ENCODE measurements around the gene NOXA1. TPM values are rescaled to one million over a fixed set of nuclear protein-coding genes. Genes with fewer than 3 reads are reported as not detected.

Gene NOXA1
- total and polyA plus RNA-seq, 7 donors = 0.43 to 5.1 (median 1.0) TPM

- H3K4me1 ChIP-seq = peaks cover 5% of the 10 kb centered on the region
- peaks cover 0 to 44% (median 5%) of the 10 kb centered on the region in 3 donors for H3K27me3 ChIP-seq (ENCODE audit: insufficient read depth in 3 of 3, low read length in 2 of 3)
- H3K27ac ChIP-seq = no peak overlapping the region
- 72 to 74% (median 73%) methylated on average over 12 to 22 of the region's 22 CpGs for WGBS, 3 donors
- H3K9me3 ChIP-seq = no peaks in the 10 kb centered on the region
- no peak for TF ChIP-seq CTCF (IDR thresholded peaks at IDR 0.05)
- no peaks in the 10 kb centered on the region for H3K36me3 ChIP-seq (ENCODE audit: insufficient read depth in 1 of 2, low read depth in 1 of 2)
- H3K4me3 ChIP-seq = no peak overlapping the region
- no peak for ATAC-seq
- intact Hi-C loops (cut with DNase I) = no loop called here
- DNase-seq = peak; percentile 6 to 29
Observed at GRCh38 chr9:137438591-137439157, 15.5 kb downstream of the NOXA1 start.

- Histone ChIP-seq H3K27ac (no peak overlapping the region), H3K4me3 (no peak overlapping the region), H3K27me3 (ENCODE audit: insufficient read depth in 3 of 3, low read length in 2 of 3) (peaks cover 0 to 44% (median 5%) of the 10 kb centered on the region in 3 donors), H3K4me1 (peaks cover 5% of the 10 kb centered on the region), H3K9me3 (no peaks in the 10 kb centered on the region), H3K36me3 (ENCODE audit: insufficient read depth in 1 of 2, low read depth in 1 of 2) (no peaks in the 10 kb centered on the region)
- ATAC-seq (no peak), DNase-seq (peak; percentile 15 to 37)
- no peak for TF ChIP-seq CTCF (IDR thresholded peaks at IDR 0.05)
- WGBS, 3 donors = 39 to 58% (median 45%) methylated on average over 18 of the region's 18 CpGs
- intact Hi-C loops (cut with DNase I) = no loop called here
Observed at GRCh38 chr9:137439158-137439714, 16.0 kb downstream of the NOXA1 start.

GRCh38 chr9:137441289-137441934, 18.2 kb downstream of the NOXA1 start, which contains the start of gene ENTPD8:
TSS of gene ENTPD8 (minus strand) at chr9:137441357. CDS start at chr9:137438285, 3,072 bp downstream.
- peaks cover 0 to 44% (median 5%) of the 10 kb centered on the region in 3 donors for H3K27me3 ChIP-seq (ENCODE audit: insufficient read depth in 3 of 3, low read length in 2 of 3)
- no peaks in the 10 kb centered on the region for H3K9me3 ChIP-seq
- peaks cover 5% of the 10 kb centered on the region for H3K4me1 ChIP-seq
- peak within 1 kb of the TSS; percentile 53 for H3K4me3 ChIP-seq
- no peak for TF ChIP-seq CTCF (IDR thresholded peaks at IDR 0.05)
- WGBS, 3 donors = 0 to 1% (median 1%) methylated on average over 17 to 61 of the region's 62 CpGs
- H3K27ac ChIP-seq = no peak within 1 kb of the TSS
- peak in 2 of 4 donors; percentile 24 to 42 for ATAC-seq
- intact Hi-C loops (cut with DNase I) = no loop called here
- DNase-seq = peak; percentile 30 to 53
- H3K36me3 ChIP-seq (ENCODE audit: insufficient read depth in 1 of 2, low read depth in 1 of 2) = no peaks in the 10 kb centered on the region

GRCh38 chr9:137441935-137442321, 18.7 kb downstream of the NOXA1 start:
- H3K4me3 ChIP-seq = no peak overlapping the region
- H3K4me1 ChIP-seq = peaks cover 3% of the 10 kb centered on the region
- no peak overlapping the region for H3K27ac ChIP-seq
- no peaks in the 10 kb centered on the region for H3K9me3 ChIP-seq
- peaks cover 0 to 41% (median 5%) of the 10 kb centered on the region in 3 donors for H3K27me3 ChIP-seq (ENCODE audit: insufficient read depth in 3 of 3, low read length in 2 of 3)
- no peaks in the 10 kb centered on the region for H3K36me3 ChIP-seq (ENCODE audit: insufficient read depth in 1 of 2, low read depth in 1 of 2)
- DNase-seq (no peak), ATAC-seq (no peak)
- TF ChIP-seq CTCF (IDR thresholded peaks at IDR 0.05) = no peak
- intact Hi-C loops (cut with DNase I) = no loop called here
- WGBS, 3 donors = 17 to 20% (median 19%) methylated on average over 6 to 7 of the region's 7 CpGs
